Measurements from ENCODE around the gene GPD2. TPM values are rescaled to one million over a fixed set of nuclear protein-coding genes. Genes with fewer than 3 reads are reported as not detected.
A peak's percentile ranks its signal among the peaks of the same experiment; 100 is the strongest.

Gene GPD2
- total and polyA plus RNA-seq, 2 of the 13 experiments (the other 11 are each of a cell fraction or from before 2014, with no cell fraction given): not detected

DNA sequence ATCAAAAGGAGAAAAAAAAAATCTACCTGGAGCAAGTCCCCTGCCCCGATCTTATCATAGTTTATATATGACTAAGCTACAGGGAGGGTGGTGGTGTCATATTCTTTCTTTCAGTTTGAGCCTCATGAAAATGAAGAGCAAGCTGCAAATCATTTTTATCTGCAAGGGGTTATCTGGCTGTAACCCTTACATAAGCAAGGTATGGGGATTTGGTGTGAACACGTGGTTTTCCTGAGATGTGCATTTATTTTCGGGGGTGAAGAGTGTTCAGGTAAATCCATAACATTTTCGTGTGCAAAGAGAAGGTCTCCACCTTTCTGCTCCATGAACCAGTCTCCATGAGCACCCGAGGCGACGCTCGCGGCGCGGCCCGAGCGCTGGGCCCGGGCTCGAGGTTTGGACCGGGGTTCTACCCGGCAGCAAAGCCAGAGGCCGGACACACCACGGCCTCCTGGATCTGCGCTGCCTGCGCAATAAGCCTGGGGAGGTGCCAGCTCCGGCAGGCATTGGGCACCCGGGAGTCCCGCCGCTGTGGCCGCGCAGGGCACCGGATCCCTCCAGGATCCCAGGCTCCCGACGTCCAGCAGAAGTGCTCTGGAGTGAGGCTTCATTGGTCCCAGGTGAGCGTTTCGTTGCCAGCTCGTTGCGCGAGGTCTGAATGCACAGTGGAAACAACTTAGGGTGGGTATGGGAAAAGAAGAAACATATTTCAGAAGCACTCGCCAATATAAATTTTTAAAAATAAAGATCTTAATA, 36.1 kb upstream of the GPD2 start (continued):
- TF ChIP-seq, protein P1, sequence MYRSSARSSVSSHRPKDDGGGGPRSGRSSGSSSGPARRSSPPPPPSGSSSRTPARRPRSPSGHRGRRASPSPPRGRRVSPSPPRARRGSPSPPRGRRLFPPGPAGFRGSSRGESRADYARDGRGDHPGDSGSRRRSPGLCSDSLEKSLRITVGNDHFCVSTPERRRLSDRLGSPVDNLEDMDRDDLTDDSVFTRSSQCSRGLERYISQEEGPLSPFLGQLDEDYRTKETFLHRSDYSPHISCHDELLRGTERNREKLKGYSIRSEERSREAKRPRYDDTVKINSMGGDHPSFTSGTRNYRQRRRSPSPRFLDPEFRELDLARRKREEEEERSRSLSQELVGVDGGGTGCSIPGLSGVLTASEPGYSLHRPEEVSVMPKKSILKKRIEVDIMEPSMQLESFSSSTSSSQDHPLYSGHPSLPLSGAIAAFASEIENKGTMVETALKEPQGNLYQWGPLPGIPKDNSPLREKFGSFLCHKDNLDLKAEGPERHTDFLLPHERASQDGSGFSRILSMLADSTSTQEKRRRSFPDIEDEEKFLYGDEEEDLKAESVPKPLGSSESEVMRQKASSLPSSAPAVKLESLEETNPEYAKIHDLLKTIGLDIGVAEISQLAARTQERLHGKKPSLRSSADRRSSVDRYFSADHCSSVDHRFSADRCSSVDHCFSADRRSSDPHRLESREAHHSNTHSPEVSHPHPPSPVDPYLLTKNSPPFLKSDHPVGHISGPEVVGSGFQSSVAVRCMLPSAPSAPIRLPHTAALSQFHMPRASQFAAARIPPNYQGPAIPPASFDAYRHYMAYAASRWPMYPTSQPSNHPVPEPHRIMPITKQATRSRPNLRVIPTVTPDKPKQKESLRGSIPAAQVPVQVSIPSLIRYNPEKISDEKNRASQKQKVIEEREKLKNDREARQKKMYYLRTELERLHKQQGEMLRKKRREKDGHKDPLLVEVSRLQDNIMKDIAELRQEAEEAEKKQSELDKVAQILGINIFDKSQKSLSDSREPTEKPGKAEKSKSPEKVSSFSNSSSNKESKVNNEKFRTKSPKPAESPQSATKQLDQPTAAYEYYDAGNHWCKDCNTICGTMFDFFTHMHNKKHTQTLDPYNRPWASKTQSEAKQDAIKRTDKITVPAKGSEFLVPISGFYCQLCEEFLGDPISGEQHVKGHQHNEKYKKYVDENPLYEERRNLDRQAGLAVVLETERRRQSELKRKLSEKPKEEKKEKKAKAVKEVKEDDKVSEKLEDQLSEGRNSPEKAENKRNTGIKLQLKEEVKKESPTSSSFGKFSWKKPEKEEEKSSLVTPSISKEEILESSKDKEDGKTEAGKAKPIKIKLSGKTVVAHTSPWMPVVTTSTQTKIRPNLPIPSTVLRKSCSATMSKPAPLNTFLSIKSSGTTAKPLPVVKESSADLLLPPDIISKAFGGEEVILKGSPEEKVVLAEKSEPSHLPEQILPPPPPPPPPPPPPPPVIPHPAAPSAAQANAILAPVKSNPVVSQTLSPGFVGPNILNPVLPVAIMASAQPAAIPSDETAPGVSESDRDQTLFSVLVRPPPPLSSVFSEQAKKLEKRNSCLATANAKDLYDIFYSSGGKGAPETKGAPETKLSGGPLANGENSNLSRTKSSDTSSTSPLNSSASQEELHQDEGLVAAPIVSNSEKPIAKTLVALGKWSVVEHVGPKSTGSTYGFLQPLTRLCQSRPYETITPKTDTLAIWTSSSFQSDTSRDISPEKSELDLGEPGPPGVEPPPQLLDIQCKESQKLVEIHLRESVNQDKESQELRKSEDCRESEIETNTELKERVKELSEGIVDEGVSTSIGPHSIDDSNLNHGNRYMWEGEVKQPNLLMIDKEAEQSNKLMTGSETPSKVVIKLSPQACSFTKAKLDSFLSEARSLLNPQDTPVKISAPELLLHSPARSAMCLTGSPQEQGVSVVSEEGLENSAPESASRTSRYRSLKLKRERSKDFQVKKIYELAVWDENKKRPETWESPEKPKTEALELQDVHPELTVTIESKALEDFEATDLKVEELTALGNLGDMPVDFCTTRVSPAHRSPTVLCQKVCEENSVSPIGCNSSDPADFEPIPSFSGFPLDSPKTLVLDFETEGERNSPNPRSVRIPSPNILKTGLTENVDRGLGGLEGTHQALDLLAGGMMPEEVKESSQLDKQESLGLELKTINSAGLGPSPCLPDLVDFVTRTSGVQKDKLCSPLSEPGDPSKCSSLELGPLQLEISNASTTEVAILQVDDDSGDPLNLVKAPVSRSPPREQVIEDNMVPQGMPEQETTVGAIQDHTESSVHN (CRISPR knock-in tag; IDR thresholded peaks at IDR 0.05): no peak; the same call in 1 of the 2 replicates
- TF ChIP-seq, protein P2, sequence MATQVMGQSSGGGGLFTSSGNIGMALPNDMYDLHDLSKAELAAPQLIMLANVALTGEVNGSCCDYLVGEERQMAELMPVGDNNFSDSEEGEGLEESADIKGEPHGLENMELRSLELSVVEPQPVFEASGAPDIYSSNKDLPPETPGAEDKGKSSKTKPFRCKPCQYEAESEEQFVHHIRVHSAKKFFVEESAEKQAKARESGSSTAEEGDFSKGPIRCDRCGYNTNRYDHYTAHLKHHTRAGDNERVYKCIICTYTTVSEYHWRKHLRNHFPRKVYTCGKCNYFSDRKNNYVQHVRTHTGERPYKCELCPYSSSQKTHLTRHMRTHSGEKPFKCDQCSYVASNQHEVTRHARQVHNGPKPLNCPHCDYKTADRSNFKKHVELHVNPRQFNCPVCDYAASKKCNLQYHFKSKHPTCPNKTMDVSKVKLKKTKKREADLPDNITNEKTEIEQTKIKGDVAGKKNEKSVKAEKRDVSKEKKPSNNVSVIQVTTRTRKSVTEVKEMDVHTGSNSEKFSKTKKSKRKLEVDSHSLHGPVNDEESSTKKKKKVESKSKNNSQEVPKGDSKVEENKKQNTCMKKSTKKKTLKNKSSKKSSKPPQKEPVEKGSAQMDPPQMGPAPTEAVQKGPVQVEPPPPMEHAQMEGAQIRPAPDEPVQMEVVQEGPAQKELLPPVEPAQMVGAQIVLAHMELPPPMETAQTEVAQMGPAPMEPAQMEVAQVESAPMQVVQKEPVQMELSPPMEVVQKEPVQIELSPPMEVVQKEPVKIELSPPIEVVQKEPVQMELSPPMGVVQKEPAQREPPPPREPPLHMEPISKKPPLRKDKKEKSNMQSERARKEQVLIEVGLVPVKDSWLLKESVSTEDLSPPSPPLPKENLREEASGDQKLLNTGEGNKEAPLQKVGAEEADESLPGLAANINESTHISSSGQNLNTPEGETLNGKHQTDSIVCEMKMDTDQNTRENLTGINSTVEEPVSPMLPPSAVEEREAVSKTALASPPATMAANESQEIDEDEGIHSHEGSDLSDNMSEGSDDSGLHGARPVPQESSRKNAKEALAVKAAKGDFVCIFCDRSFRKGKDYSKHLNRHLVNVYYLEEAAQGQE (IDR thresholded peaks at IDR 0.05; ENCODE audit: borderline replicate concordance in 1 of 2, low read depth in 1 of 2, low read length in 2 of 2): no peak
- TF ChIP-seq CBX2 (IDR thresholded peaks at IDR 0.05; ENCODE audit: low read depth, low read length) (no peak), CBX2 (CRISPR knock-in tag; IDR thresholded peaks at IDR 0.05; ENCODE audit: low read depth) (peak; percentile 80; the same call in 1 of the 2 replicates), HNRNPH1 (optimal IDR thresholded peaks at IDR 0.05; ENCODE audit: low read depth, low read length) (no peak), GPN1 (CRISPR knock-in tag; IDR thresholded peaks at IDR 0.05; ENCODE audit: borderline replicate concordance) (no peak), ZNF207 (IDR thresholded peaks at IDR 0.05; ENCODE audit: borderline replicate concordance) (no peak), ZFAT (CRISPR knock-in tag; conservative IDR thresholded peaks at IDR 0.05) (no peak), HNRNPUL1 (IDR thresholded peaks at IDR 0.05; ENCODE audit: low read depth, low read length) (no peak), MIER3 (CRISPR knock-in tag; IDR thresholded peaks at IDR 0.05; ENCODE audit: borderline replicate concordance) (no peak)
- TF ChIP-seq, protein P3, sequence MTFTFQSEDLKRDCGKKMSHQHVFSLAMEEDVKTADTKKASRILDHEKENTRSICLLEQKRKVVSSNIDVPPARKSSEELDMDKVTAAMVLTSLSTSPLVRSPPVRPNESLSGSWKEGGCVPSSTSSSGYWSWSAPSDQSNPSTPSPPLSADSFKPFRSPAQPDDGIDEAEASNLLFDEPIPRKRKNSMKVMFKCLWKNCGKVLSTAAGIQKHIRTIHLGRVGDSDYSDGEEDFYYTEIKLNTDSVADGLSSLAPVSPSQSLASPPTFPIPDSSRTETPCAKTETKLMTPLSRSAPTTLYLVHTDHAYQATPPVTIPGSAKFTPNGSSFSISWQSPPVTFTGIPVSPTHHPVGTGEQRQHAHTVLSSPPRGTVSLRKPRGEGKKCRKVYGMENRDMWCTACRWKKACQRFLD (CRISPR knock-in tag; IDR thresholded peaks at IDR 0.05; ENCODE audit: borderline replicate concordance): 0 out of 2 replicates have a peak, but pooled peaks have one; percentile 84
- TF ChIP-seq, protein P4, sequence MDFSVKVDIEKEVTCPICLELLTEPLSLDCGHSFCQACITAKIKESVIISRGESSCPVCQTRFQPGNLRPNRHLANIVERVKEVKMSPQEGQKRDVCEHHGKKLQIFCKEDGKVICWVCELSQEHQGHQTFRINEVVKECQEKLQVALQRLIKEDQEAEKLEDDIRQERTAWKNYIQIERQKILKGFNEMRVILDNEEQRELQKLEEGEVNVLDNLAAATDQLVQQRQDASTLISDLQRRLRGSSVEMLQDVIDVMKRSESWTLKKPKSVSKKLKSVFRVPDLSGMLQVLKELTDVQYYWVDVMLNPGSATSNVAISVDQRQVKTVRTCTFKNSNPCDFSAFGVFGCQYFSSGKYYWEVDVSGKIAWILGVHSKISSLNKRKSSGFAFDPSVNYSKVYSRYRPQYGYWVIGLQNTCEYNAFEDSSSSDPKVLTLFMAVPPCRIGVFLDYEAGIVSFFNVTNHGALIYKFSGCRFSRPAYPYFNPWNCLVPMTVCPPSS (IDR thresholded peaks at IDR 0.05): no peak
